ENCODE results near the gene HPRT1. TPM values are rescaled to one million over a fixed set of nuclear protein-coding genes. Genes with fewer than 3 reads are reported as not detected.

Gene HPRT1
- total and polyA plus RNA-seq, 10 donors = 14.9 to 46.0 (median 25.0) TPM

DNA sequence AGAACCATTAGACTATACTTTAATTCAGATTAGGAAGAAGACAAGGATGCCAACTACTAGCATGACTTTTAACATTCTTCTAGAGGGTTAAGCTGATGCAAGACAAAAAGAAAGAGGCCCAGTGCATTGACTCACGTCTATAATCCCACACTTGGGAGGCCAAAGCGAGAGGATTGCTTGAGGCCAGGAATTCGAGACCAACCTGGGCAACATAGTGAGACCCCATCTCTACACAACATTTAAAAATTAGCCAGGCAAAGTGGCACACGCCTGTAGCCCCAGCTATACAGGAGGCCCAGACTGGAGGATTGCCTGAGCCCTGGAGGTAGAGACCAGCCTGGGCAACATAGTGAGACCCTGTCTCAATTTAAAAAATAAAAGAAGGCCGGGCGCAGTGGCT is 40.2 kb upstream of the HPRT1 start:
- H3K4me3 ChIP-seq = no peak overlapping the region
- intact Hi-C loops (cut with DNase I; ENCODE audit: low total_unique reads) = no loop called here
- H3K27ac ChIP-seq = no peak overlapping the region
- TF ChIP-seq, protein P1, sequence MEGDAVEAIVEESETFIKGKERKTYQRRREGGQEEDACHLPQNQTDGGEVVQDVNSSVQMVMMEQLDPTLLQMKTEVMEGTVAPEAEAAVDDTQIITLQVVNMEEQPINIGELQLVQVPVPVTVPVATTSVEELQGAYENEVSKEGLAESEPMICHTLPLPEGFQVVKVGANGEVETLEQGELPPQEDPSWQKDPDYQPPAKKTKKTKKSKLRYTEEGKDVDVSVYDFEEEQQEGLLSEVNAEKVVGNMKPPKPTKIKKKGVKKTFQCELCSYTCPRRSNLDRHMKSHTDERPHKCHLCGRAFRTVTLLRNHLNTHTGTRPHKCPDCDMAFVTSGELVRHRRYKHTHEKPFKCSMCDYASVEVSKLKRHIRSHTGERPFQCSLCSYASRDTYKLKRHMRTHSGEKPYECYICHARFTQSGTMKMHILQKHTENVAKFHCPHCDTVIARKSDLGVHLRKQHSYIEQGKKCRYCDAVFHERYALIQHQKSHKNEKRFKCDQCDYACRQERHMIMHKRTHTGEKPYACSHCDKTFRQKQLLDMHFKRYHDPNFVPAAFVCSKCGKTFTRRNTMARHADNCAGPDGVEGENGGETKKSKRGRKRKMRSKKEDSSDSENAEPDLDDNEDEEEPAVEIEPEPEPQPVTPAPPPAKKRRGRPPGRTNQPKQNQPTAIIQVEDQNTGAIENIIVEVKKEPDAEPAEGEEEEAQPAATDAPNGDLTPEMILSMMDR (IDR thresholded peaks at IDR 0.05 in 8 of 11, conservative IDR thresholded peaks at IDR 0.05 in 3 of 11) = no peak
- no peak for TF ChIP-seq POLR2AphosphoS5 (IDR thresholded peaks at IDR 0.05)
- WGBS, 5 donors = 77 to 97% (median 94%) methylated on average over 6 of the region's 6 CpGs
- peaks cover 0 to 75% (median 20%) of the 10 kb centered on the region in 6 donors for H3K36me3 ChIP-seq
- H3K27me3 ChIP-seq (replicated peaks in 1 of 7) = no peaks in the 10 kb centered on the region
- DNase-seq = no peak
- no peaks in the 10 kb centered on the region for H3K9me3 ChIP-seq
- H3K4me1 ChIP-seq = no peaks in the 10 kb centered on the region

DNA sequence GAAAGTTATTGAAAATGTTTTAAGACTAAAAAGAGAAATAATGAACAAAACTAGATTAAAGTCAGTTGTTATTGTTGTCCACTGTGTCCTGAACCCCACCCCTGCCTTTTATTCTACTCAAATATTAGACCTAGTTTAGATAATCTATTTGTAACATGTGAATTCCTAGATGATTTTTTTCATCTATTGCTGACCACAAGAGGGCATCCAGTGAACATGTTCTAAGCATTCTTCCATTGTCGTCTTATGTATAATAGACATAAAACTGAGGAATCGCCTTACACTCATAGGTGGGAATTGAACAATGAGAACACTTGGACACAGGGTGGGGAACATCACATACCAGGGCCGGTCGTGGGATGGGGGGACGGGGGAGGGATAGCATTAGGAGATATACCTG is 36.4 kb upstream of the HPRT1 start:
- H3K4me1 ChIP-seq = no peaks in the 10 kb centered on the region
- DNase-seq = no peak
- peaks cover 0 to 6% (median 0%) of the 10 kb centered on the region in 7 donors for H3K27me3 ChIP-seq (replicated peaks in 1 of 7)
- no peak overlapping the region for H3K27ac ChIP-seq
- H3K4me3 ChIP-seq = no peak overlapping the region
- peaks cover 0 to 56% (median 4%) of the 10 kb centered on the region in 6 donors for H3K36me3 ChIP-seq
- intact Hi-C loops (cut with DNase I; ENCODE audit: low total_unique reads) = no loop called here
- H3K9me3 ChIP-seq = no peaks in the 10 kb centered on the region
- TF ChIP-seq, protein P1 (IDR thresholded peaks at IDR 0.05 in 8 of 11, conservative IDR thresholded peaks at IDR 0.05 in 3 of 11) = no peak
- no peak for TF ChIP-seq POLR2A (IDR thresholded peaks at IDR 0.05)
- TF ChIP-seq POLR2AphosphoS5 (IDR thresholded peaks at IDR 0.05) = no peak
- whole genome bisulfite sequencing, 5 donors = 67 to 85% (median 81%) methylated on average over 5 of the region's 5 CpGs

DNA sequence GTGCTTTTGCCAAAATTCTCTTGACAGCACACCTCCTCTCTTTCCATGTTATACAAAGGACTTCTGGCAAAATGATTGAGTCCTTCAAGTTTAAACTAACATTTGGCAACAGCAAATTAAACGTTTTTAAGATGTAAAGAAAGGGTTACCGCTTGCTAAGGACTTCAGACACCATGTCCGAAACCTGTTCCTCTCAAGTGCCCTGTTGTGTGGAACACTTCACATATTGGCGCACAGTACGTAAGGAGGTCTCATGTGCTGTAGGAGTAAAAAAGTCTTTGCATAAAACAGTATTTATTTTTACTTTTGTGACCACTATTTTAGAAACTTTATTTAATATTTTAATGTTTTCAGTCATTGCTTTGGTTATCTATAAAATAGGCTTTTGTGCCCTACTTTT is 33.7 kb upstream of the HPRT1 start:
- Histone ChIP-seq H3K27ac (no peak overlapping the region), H3K4me3 (no peak overlapping the region), H3K27me3 (replicated peaks in 1 of 7) (peaks cover 0 to 6% (median 0%) of the 10 kb centered on the region in 7 donors), H3K4me1 (no peaks in the 10 kb centered on the region), H3K9me3 (no peaks in the 10 kb centered on the region), H3K36me3 (peaks cover 0 to 53% (median under 1%) of the 10 kb centered on the region in 6 donors)
- 78 to 94% (median 90%) methylated on average over 5 of the region's 5 CpGs for WGBS, 5 donors
- DNase-seq = no peak
- intact Hi-C loops (cut with DNase I; ENCODE audit: low total_unique reads) = no loop called here
- TF ChIP-seq, protein P1 (IDR thresholded peaks at IDR 0.05 in 8 of 11, conservative IDR thresholded peaks at IDR 0.05 in 3 of 11) = no peak
- TF ChIP-seq POLR2AphosphoS5 (IDR thresholded peaks at IDR 0.05) (no peak), POLR2A (IDR thresholded peaks at IDR 0.05) (no peak)

DNA sequence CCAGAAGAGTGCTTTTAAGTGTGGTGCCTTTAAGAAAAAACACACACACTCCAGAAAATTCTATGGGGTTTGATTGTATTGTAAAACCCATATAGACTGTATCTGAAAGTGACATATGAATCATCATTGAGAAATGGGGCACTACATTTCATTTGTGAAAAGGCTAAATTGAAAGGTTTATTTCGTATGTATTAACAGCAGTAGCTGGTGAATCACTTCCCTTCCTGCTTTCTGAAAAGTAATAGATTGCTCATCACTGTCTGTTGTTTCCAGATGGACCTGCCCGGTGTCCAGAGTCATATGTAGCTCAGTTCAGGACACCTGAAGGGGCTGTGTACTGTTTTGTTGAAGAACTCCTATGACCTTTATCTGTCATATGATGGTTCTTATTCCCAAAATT is 28.1 kb upstream of the HPRT1 start:
- H3K36me3 ChIP-seq = peaks cover 0 to 33% (median 3%) of the 10 kb centered on the region in 6 donors
- WGBS, 5 donors = 29 to 82% (median 51%) methylated on average over 2 of the region's 2 CpGs
- DNase-seq = no peak
- intact Hi-C loops (cut with DNase I; ENCODE audit: low total_unique reads) = no loop called here
- TF ChIP-seq POLR2AphosphoS5 (IDR thresholded peaks at IDR 0.05) (no peak), POLR2A (IDR thresholded peaks at IDR 0.05) (no peak)
- TF ChIP-seq, protein P1 (IDR thresholded peaks at IDR 0.05 in 8 of 11, conservative IDR thresholded peaks at IDR 0.05 in 3 of 11) = no peak
- no peaks in the 10 kb centered on the region for H3K27me3 ChIP-seq (replicated peaks in 1 of 7)
- H3K4me3 ChIP-seq = no peak overlapping the region
- no peaks in the 10 kb centered on the region for H3K9me3 ChIP-seq
- no peaks in the 10 kb centered on the region for H3K4me1 ChIP-seq
- no peak overlapping the region for H3K27ac ChIP-seq
